Measurements from ENCODE around the gene EPHB2. TPM values are rescaled to one million over a fixed set of nuclear protein-coding genes. Genes with fewer than 3 reads are reported as not detected.

The EPHB2 gene
- total RNA-seq, 5 donors from 2014 or later (not counting 1 experiment from before 2014, with no cell fraction given), result 0.06 to 0.20 (median 0.12) TPM; not detected in 2

DNA sequence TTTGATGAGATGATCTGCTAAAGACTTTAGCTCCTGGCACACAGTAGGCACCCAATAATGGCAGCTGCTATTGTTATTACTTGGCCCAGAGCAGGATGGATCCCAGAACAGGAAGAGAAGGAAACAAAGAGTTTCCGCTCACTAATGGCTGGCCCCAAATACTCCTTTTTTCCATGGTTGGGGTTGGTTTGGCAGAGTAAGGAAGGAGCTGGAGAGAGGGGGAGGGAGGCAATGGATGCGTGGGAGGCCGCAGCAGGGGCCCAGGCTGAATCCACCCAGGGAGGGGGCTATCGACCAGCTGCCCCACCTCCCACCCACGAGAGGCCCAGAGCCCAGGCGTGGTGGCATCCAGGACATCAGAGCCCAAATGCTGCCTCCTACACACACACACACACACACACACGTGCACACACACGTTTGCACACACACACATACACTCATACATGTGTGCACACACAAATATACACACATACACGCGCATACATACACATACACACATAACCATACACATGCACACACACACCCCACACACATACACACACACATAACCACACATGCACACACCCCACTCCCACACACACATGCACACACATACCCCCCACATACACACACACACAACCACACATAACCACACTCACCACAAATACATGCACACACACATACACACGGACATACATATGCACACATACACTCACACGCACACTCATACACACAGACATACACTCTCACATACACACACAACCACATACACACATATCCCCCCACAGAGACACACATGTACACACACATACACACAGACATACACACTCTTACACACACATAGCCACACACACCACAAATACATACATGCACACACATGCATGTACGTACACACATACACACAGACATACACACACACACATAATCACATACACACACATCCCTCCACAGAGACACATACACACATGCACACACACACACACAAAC lies 32.4 kb upstream of the EPHB2 start:
- Mint-ChIP-seq H3K27ac (no peak overlapping the region), H3K9me3 (no peaks in the 10 kb centered on the region), H3K27me3 (peaks cover 14 to 20% of the 10 kb centered on the region in 2 donors), H3K4me1 (no peaks in the 10 kb centered on the region), H3K4me3 (no peak overlapping the region), H3K36me3 (no peaks in the 10 kb centered on the region)
- ATAC-seq (replicated peaks in 1 of 4), result no peak
- Histone ChIP-seq H3K4me3 (ENCODE audit: control insufficient read depth in 1 of 2, extremely low read depth in 1 of 2, low read length in 1 of 2) (no peak overlapping the region), H3K27me3 (replicated peaks in 1 of 2; ENCODE audit: control insufficient read depth in 2 of 2, extremely low read depth in 1 of 2, insufficient read depth in 2 of 2, low read length in 1 of 2) (peaks cover 0 to 50% of the 10 kb centered on the region in 2 experiments), H3K9me3 (no peaks in the 10 kb centered on the region), H3K36me3 (ENCODE audit: control insufficient read depth in 2 of 2, extremely low read depth in 1 of 2, insufficient read depth in 1 of 2, low read length in 1 of 2) (no peaks in the 10 kb centered on the region), H3K27ac (ENCODE audit: low read length) (no peak overlapping the region), H3K4me1 (ENCODE audit: control insufficient read depth in 1 of 2, extremely low read depth in 1 of 2, insufficient read depth in 2 of 2, low read length in 2 of 2) (no peaks in the 10 kb centered on the region)
- WGBS (ENCODE audit: insufficient coverage), result 93% methylated on average over 10 of the region's 13 CpGs
- no peak for DNase-seq
- ChIA-PET CTCF (no interaction called here), POLR2A (no interaction called here)

DNA sequence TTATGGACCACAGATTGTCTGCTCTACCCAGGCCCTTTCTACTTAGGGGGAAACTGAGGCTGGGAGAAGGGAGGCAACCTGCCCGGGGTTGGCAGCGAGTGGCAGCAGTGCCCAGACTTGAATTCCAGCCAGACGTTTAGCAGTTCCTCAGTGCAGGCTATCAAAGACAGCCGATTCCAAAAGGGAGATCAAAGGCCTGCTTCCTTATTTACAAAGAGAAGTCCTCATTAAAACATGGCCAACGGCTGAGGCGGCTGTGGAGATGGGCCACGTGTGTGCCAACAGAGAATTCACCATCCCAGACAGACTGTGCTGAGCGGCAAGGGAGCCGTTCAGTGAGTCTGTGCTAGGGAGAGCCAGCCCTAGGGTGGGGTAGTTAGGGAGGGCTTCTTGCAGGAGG lies 29.9 kb upstream of the EPHB2 start:
- 87% methylated on average over 6 of the region's 9 CpGs for WGBS (ENCODE audit: insufficient coverage)
- H3K27ac ChIP-seq (ENCODE audit: low read length), result no peak overlapping the region
- no peaks in the 10 kb centered on the region for H3K4me1 ChIP-seq (ENCODE audit: control insufficient read depth in 1 of 2, extremely low read depth in 1 of 2, insufficient read depth in 2 of 2, low read length in 2 of 2)
- H3K4me3 ChIP-seq (ENCODE audit: control insufficient read depth in 1 of 2, extremely low read depth in 1 of 2, low read length in 1 of 2), result no peak overlapping the region
- H3K9me3 ChIP-seq, result no peaks in the 10 kb centered on the region
- POLR2A ChIA-PET, result no interaction called here
- Mint-ChIP-seq H3K4me1 (no peaks in the 10 kb centered on the region), H3K36me3 (no peaks in the 10 kb centered on the region), H3K27me3 (peaks cover 11 to 22% of the 10 kb centered on the region in 2 donors), H3K9me3 (no peaks in the 10 kb centered on the region), H3K27ac (no peak overlapping the region), H3K4me3 (no peak overlapping the region)
- no peak for DNase-seq
- CTCF ChIA-PET, result no interaction called here
- H3K36me3 ChIP-seq (ENCODE audit: control insufficient read depth in 2 of 2, extremely low read depth in 1 of 2, insufficient read depth in 1 of 2, low read length in 1 of 2), result no peaks in the 10 kb centered on the region
- H3K27me3 ChIP-seq (replicated peaks in 1 of 2; ENCODE audit: control insufficient read depth in 2 of 2, extremely low read depth in 1 of 2, insufficient read depth in 2 of 2, low read length in 1 of 2), result peaks cover 0 to 53% of the 10 kb centered on the region in 2 experiments
- no peak for ATAC-seq (replicated peaks in 1 of 4)

DNA sequence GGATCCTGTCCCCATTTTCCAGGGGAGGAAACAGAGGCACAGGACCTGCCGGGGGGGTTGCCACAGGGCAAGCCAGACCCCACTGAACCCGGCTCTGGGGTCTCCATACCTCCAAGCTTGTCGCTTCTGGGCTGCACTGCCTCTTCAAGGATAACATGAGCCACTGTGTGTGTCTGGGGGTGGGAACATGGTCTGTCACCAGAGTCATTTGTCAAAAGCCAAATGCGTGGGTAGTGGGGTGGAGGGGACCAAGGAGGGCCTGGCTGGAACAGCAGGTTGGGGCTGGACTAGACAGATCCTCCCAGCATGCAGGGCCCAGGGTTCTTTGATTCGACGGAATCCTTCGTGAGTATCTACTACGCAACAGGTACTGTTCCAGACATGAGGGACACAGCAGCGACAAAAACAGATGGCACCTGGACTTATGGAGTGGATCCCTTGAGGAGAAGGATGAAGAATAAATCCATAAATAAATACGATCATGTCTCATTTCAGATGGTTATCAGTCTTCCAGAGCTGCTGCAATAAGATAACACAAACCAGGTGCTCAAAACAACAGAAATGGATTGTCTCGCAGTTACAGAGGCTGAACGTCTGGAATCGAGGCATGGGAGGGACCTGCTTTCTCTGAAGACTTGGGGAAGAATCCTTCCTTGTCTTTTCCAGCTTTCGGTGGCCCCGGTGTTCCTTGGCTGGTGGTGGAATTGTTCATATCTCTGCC lies 28.9 kb upstream of the EPHB2 start:
- no peak overlapping the region for H3K27ac Mint-ChIP-seq
- Histone ChIP-seq H3K9me3 (no peaks in the 10 kb centered on the region), H3K27me3 (replicated peaks in 1 of 2; ENCODE audit: control insufficient read depth in 2 of 2, extremely low read depth in 1 of 2, insufficient read depth in 2 of 2, low read length in 1 of 2) (peaks cover 0 to 49% of the 10 kb centered on the region in 2 experiments), H3K27ac (ENCODE audit: low read length) (no peak overlapping the region), H3K4me3 (ENCODE audit: control insufficient read depth in 1 of 2, extremely low read depth in 1 of 2, low read length in 1 of 2) (no peak overlapping the region), H3K4me1 (ENCODE audit: control insufficient read depth in 1 of 2, extremely low read depth in 1 of 2, insufficient read depth in 2 of 2, low read length in 2 of 2) (no peaks in the 10 kb centered on the region), H3K36me3 (ENCODE audit: control insufficient read depth in 2 of 2, extremely low read depth in 1 of 2, insufficient read depth in 1 of 2, low read length in 1 of 2) (no peaks in the 10 kb centered on the region)
- peaks cover 15 to 23% of the 10 kb centered on the region in 2 donors for H3K27me3 Mint-ChIP-seq
- ChIA-PET CTCF (no interaction called here), POLR2A (no interaction called here)
- DNase-seq (no peak), ATAC-seq (replicated peaks in 1 of 4) (no peak)
- no peak overlapping the region for H3K4me3 Mint-ChIP-seq
- no peaks in the 10 kb centered on the region for H3K9me3 Mint-ChIP-seq
- H3K4me1 Mint-ChIP-seq, result no peaks in the 10 kb centered on the region
- no peaks in the 10 kb centered on the region for H3K36me3 Mint-ChIP-seq
- 70% methylated on average over 6 of the region's 15 CpGs for WGBS (ENCODE audit: insufficient coverage)

DNA sequence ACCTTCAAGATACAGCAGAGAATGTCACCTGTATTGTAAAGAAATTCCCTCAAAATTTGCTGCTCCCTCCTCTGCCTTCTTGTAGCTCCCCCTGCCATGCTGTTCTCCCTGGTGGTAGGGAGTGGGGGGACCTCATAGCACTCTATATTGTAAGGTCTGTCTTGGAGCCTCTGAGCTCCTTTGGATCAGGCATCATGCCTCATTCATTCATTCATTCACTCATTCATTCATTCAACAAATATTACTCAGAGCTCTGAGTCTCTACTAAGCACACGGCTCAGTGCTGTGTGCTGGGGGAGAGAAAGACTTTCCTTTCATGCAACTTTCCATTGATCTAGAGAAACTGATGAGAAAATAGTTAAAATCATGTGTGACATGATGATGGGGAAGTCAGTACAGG lies 27.1 kb upstream of the EPHB2 start:
- ChIA-PET CTCF (no interaction called here), POLR2A (no interaction called here)
- Mint-ChIP-seq H3K36me3 (no peaks in the 10 kb centered on the region), H3K4me1 (no peaks in the 10 kb centered on the region), H3K4me3 (no peak overlapping the region), H3K9me3 (no peaks in the 10 kb centered on the region), H3K27ac (no peak overlapping the region), H3K27me3 (peaks cover 24 to 34% of the 10 kb centered on the region in 2 donors)
- ATAC-seq (replicated peaks in 1 of 4) (no peak), DNase-seq (no peak)
- no CpG with 5 or more reads among the region's 1 CpG for WGBS (ENCODE audit: insufficient coverage)
- Histone ChIP-seq H3K9me3 (no peaks in the 10 kb centered on the region), H3K4me3 (ENCODE audit: control insufficient read depth in 1 of 2, extremely low read depth in 1 of 2, low read length in 1 of 2) (no peak overlapping the region), H3K4me1 (ENCODE audit: control insufficient read depth in 1 of 2, extremely low read depth in 1 of 2, insufficient read depth in 2 of 2, low read length in 2 of 2) (no peaks in the 10 kb centered on the region), H3K36me3 (ENCODE audit: control insufficient read depth in 2 of 2, extremely low read depth in 1 of 2, insufficient read depth in 1 of 2, low read length in 1 of 2) (no peaks in the 10 kb centered on the region), H3K27ac (ENCODE audit: low read length) (no peak overlapping the region), H3K27me3 (replicated peaks in 1 of 2; ENCODE audit: control insufficient read depth in 2 of 2, extremely low read depth in 1 of 2, insufficient read depth in 2 of 2, low read length in 1 of 2) (peaks cover 0 to 39% of the 10 kb centered on the region in 2 experiments)

DNA sequence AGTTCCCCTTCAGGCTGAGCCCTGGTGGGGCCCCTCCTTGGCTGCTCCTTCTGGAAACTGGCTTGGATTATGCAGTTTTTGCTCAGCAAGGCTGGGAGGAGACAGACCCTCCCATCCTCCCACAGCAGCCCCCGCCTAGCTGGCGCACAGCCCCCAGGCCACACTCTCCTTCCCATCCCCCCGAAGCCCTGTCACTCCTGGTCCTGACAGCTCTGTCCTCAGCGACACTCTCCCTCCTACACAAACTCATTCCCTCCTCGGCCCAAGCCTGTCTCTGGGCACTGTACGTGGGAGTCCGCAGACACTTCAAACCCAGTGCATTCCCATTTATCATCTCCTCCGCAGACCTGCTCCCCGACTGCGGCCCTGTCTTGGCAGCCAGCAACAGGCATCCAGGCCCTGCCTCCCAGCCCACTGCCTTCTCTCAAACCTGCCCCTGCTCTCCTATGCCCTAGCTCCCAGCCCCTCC lies 25.0 kb upstream of the EPHB2 start:
- Histone ChIP-seq H3K27me3 (replicated peaks in 1 of 2; ENCODE audit: control insufficient read depth in 2 of 2, extremely low read depth in 1 of 2, insufficient read depth in 2 of 2, low read length in 1 of 2) (peaks cover 0 to 33% of the 10 kb centered on the region in 2 experiments), H3K27ac (ENCODE audit: low read length) (no peak overlapping the region), H3K9me3 (no peaks in the 10 kb centered on the region), H3K4me1 (ENCODE audit: control insufficient read depth in 1 of 2, extremely low read depth in 1 of 2, insufficient read depth in 2 of 2, low read length in 2 of 2) (no peaks in the 10 kb centered on the region), H3K36me3 (ENCODE audit: control insufficient read depth in 2 of 2, extremely low read depth in 1 of 2, insufficient read depth in 1 of 2, low read length in 1 of 2) (no peaks in the 10 kb centered on the region), H3K4me3 (ENCODE audit: control insufficient read depth in 1 of 2, extremely low read depth in 1 of 2, low read length in 1 of 2) (no peak overlapping the region)
- ATAC-seq (replicated peaks in 1 of 4) (no peak), DNase-seq (no peak)
- POLR2A ChIA-PET, result no interaction called here
- H3K27ac Mint-ChIP-seq, result no peak overlapping the region
- H3K4me3 Mint-ChIP-seq, result no peak overlapping the region
- no peaks in the 10 kb centered on the region for H3K4me1 Mint-ChIP-seq
- no peaks in the 10 kb centered on the region for H3K9me3 Mint-ChIP-seq
- peaks cover 24 to 37% of the 10 kb centered on the region in 2 donors for H3K27me3 Mint-ChIP-seq
- no peaks in the 10 kb centered on the region for H3K36me3 Mint-ChIP-seq
- WGBS (ENCODE audit: insufficient coverage), result 86% methylated on average over 10 of the region's 10 CpGs
- CTCF ChIA-PET, result no interaction called here

DNA sequence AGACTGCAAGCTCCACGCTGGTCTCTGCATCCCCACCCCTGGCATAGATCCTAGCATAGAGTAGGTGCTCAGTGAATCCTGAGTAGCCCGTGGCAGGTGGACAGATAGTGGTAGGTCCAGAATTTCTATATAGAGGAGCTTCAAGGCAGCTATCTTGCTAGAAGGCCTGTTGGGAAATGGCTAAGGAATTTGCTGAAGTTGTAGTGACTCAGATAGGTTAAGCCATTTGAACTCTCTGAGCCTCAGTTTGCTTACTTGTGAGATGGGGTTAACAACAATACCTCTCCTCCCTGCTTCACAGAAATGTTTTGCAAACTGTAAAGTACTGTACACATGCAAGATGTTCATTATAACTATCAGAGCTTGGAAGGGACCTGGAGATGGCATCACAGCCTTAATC lies 23.4 kb upstream of the EPHB2 start:
- Mint-ChIP-seq H3K27ac (no peak overlapping the region), H3K36me3 (no peaks in the 10 kb centered on the region), H3K27me3 (peaks cover 24 to 37% of the 10 kb centered on the region in 2 donors), H3K4me3 (no peak overlapping the region), H3K4me1 (no peaks in the 10 kb centered on the region), H3K9me3 (no peaks in the 10 kb centered on the region)
- no peak for DNase-seq
- H3K4me3 ChIP-seq (ENCODE audit: control insufficient read depth in 1 of 2, extremely low read depth in 1 of 2, low read length in 1 of 2), result no peak overlapping the region
- peaks cover 0 to 25% of the 10 kb centered on the region in 2 experiments for H3K27me3 ChIP-seq (replicated peaks in 1 of 2; ENCODE audit: control insufficient read depth in 2 of 2, extremely low read depth in 1 of 2, insufficient read depth in 2 of 2, low read length in 1 of 2)
- WGBS (ENCODE audit: insufficient coverage), result 67% methylated on average over 1 of the region's 2 CpGs
- H3K27ac ChIP-seq (ENCODE audit: low read length), result no peak overlapping the region
- H3K36me3 ChIP-seq (ENCODE audit: control insufficient read depth in 2 of 2, extremely low read depth in 1 of 2, insufficient read depth in 1 of 2, low read length in 1 of 2), result no peaks in the 10 kb centered on the region
- H3K4me1 ChIP-seq (ENCODE audit: control insufficient read depth in 1 of 2, extremely low read depth in 1 of 2, insufficient read depth in 2 of 2, low read length in 2 of 2), result no peaks in the 10 kb centered on the region
- ChIA-PET POLR2A (no interaction called here), CTCF (no interaction called here)
- H3K9me3 ChIP-seq, result no peaks in the 10 kb centered on the region
- no peak for ATAC-seq (replicated peaks in 1 of 4)

Measured in T-cell (primary cell).